ENCODE results near the gene NMRK2. TPM values are rescaled to one million over a fixed set of nuclear protein-coding genes. Genes with fewer than 3 reads are reported as not detected.

Gene NMRK2
- total RNA-seq, 1 experiment from 2014 or later: 61.9 TPM

DNA sequence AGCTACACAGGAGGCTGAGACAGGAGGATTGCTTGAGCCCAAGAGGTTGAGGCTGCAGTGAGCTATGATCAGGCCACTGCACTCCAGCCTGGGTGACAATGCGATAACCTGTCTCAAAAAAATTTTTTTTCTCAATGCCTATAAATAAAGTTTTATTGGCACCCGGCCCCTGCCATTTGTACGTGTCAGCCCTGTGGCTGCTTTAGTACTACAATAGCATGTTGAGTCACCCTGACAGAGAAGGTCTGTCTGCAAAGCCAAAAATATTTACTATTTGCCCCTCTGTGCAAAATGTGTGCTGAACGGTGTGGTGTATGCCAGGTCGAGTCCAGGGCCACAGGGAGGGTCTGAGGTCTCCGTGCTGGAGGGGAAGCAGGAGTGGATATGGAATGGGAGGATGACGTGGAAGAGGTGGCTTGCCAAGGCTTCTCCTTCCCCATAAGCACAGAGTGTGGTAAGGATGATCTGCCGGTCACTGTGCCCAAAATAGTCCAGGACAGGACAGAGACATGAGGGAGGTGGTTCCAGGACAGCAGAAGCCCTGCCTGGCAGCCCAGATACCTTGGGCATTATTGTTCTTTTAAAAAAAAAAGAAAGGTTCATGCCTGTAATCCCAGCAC, 10.0 kb downstream of the NMRK2 start (continued):
- TF ChIP-seq ZNF416 (CRISPR knock-in tag; IDR thresholded peaks at IDR 0.05) (no peak), NR3C1 (CRISPR knock-in tag; conservative IDR thresholded peaks at IDR 0.05; ENCODE audit: low read depth) (no peak), NFATC4 (CRISPR knock-in tag; IDR thresholded peaks at IDR 0.05) (no peak)
- TF ChIP-seq, protein P1, sequence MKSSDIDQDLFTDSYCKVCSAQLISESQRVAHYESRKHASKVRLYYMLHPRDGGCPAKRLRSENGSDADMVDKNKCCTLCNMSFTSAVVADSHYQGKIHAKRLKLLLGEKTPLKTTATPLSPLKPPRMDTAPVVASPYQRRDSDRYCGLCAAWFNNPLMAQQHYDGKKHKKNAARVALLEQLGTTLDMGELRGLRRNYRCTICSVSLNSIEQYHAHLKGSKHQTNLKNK (CRISPR knock-in tag; IDR thresholded peaks at IDR 0.05): no peak

DNA sequence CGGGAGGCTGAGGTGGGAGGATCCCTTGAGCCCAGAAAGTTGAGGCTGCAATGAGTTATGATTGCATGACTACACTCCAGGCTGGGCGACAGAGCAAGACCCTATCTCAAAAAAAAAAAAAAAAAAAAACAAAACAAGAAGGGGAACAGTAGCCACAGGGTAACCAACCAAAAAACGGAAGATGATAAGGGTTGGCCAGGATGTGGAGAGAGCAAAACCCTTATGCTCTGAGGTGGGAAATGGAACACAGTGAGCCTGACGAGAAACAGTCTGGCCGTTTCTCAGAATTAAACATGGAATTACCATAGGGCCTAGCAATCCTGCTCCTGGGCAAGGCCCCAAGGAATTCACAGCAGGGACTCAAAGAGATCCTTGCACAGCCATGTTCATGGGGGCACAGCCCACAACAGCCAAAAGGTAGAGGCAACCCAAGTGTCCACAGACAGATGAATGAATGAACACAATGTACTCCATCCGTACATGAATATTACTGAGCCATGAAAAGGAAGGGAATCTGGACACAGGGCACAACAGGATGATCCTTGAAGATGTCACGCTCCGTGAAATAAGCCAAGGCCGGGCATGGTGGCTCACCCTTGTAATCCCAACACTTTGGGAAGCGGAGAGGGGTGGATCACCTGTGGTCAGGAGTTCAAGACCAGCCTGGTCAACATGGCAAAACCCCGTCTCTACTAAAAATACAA, 11.3 kb downstream of the NMRK2 start:
- CTCF ChIA-PET: no interaction called here

DNA sequence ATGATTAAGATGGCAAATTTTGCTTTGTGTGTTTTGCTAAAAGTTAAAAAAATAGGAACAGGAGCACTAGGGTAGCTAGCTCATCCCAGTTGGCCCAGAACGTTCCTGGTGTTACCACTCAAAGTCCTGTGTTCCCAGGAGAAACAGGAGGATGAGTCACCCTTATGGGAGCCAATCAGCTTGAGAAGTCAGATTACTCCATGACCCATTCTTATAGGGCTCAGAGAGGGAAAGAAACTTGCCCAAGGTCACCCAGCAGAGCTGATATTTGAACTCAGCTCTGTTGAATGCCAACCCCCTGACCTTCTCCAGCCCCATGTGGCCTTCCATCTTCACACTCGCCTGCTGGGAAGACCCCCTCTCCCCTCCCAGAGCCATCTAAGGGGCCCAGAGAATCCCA, 13.0 kb downstream of the NMRK2 start:
- no peak for ATAC-seq
- TF ChIP-seq, protein P2, sequence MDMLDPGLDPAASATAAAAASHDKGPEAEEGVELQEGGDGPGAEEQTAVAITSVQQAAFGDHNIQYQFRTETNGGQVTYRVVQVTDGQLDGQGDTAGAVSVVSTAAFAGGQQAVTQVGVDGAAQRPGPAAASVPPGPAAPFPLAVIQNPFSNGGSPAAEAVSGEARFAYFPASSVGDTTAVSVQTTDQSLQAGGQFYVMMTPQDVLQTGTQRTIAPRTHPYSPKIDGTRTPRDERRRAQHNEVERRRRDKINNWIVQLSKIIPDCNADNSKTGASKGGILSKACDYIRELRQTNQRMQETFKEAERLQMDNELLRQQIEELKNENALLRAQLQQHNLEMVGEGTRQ (CRISPR knock-in tag; IDR thresholded peaks at IDR 0.05): no peak
- TF ChIP-seq, protein P3, sequence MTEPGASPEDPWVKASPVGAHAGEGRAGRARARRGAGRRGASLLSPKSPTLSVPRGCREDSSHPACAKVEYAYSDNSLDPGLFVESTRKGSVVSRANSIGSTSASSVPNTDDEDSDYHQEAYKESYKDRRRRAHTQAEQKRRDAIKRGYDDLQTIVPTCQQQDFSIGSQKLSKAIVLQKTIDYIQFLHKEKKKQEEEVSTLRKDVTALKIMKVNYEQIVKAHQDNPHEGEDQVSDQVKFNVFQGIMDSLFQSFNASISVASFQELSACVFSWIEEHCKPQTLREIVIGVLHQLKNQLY (CRISPR knock-in tag; IDR thresholded peaks at IDR 0.05): no peak
- no peak for TF ChIP-seq ZNF263 (CRISPR knock-in tag; IDR thresholded peaks at IDR 0.05; ENCODE audit: low read depth)
- TF ChIP-seq RORB (CRISPR knock-in tag; IDR thresholded peaks at IDR 0.05): no peak
- TF ChIP-seq, protein P4, sequence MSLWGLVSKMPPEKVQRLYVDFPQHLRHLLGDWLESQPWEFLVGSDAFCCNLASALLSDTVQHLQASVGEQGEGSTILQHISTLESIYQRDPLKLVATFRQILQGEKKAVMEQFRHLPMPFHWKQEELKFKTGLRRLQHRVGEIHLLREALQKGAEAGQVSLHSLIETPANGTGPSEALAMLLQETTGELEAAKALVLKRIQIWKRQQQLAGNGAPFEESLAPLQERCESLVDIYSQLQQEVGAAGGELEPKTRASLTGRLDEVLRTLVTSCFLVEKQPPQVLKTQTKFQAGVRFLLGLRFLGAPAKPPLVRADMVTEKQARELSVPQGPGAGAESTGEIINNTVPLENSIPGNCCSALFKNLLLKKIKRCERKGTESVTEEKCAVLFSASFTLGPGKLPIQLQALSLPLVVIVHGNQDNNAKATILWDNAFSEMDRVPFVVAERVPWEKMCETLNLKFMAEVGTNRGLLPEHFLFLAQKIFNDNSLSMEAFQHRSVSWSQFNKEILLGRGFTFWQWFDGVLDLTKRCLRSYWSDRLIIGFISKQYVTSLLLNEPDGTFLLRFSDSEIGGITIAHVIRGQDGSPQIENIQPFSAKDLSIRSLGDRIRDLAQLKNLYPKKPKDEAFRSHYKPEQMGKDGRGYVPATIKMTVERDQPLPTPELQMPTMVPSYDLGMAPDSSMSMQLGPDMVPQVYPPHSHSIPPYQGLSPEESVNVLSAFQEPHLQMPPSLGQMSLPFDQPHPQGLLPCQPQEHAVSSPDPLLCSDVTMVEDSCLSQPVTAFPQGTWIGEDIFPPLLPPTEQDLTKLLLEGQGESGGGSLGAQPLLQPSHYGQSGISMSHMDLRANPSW (CRISPR knock-in tag; conservative IDR thresholded peaks at IDR 0.05; ENCODE audit: low read depth): no peak
- no peak for TF ChIP-seq ZNF423 (CRISPR knock-in tag; IDR thresholded peaks at IDR 0.05)
- no peak for TF ChIP-seq ZNF317 (CRISPR knock-in tag; IDR thresholded peaks at IDR 0.05; ENCODE audit: borderline replicate concordance, low read depth)
- no peak for TF ChIP-seq CREM (CRISPR knock-in tag; IDR thresholded peaks at IDR 0.05)
- TF ChIP-seq IRF2 (CRISPR knock-in tag; IDR thresholded peaks at IDR 0.05; ENCODE audit: borderline replicate concordance, low read depth): no peak
- POLR2A ChIA-PET: interaction anchor here (1.2 to 1.8 kb wide), 2 partner anchors 13 to 23 kb away, joined by 3 to 4 read pairs; partner anchors contain the start of gene NMRK2

More for the DNA sequence above, 11.3 kb downstream of the NMRK2 start:
- Mint-ChIP-seq H3K4me1 (no peaks in the 10 kb centered on the region), H3K9me3 (no peaks in the 10 kb centered on the region), H3K27ac (no peak overlapping the region), H3K4me3 (no peak overlapping the region), H3K27me3 (ENCODE audit: low read depth) (no peaks in the 10 kb centered on the region), H3K36me3 (peaks cover 16% of the 10 kb centered on the region)
- POLR2A ChIA-PET: no interaction called here
- TF ChIP-seq ZNF121 (CRISPR knock-in tag; IDR thresholded peaks at IDR 0.05) (0 out of 2 replicates have a peak, but pooled peaks have one; percentile 14), GTF2I (CRISPR knock-in tag; conservative IDR thresholded peaks at IDR 0.05) (no peak)
- DNase-seq (ENCODE audit: low spot score): no peak
- ATAC-seq: no peak

More for the DNA sequence above, 13.0 kb downstream of the NMRK2 start:
- no peak overlapping the region for H3K27ac Mint-ChIP-seq
- H3K27me3 Mint-ChIP-seq (ENCODE audit: low read depth): no peaks in the 10 kb centered on the region
- H3K9me3 Mint-ChIP-seq: no peaks in the 10 kb centered on the region
- CTCF ChIA-PET: interaction anchor here (1.5 kb wide), 1 partner anchor 124 kb away, joined by 4 read pairs; no protein-coding TSS in a partner anchor
- no peak overlapping the region for H3K4me3 Mint-ChIP-seq
- DNase-seq (ENCODE audit: low spot score): no peak
- H3K4me1 Mint-ChIP-seq: no peaks in the 10 kb centered on the region; the same call in 1 of the 2 replicates
- peaks cover 16% of the 10 kb centered on the region for H3K36me3 Mint-ChIP-seq
